IMR-90 (cell line): ENCODE data around the gene MINDY2. TPM values are rescaled to one million over a fixed set of nuclear protein-coding genes. Genes with fewer than 3 reads are reported as not detected.

Source experiments
- ATAC-seq: fragments of 200-7000 bp; cut with Tn5 transposase; 2 replicates; pipeline ENCODE4 v1.9.1; 2020; ENCODE audit warnings: low read depth, mild to moderate bottlenecking, moderate library complexity
- BruUV-seq: library from RNA; stranded (reverse); fragments of 400-500 nt; replicated peaks from 2 replicates; lab custom pipeline; 2021; lab: Mats Ljungman, UMichigan
- CTCF ChIA-PET: fragments of 300-600 bp; formaldehyde crosslinking; extraction: SDS; loops from one replicate; lab custom pipeline; 2021; ENCODE audit warnings: antibody characterized with exemption; lab: Yijun Ruan, JAX
- POLR2A ChIA-PET: fragments of 300-600 bp; sonication (Branson Sonifier 250); formaldehyde crosslinking; loops from one replicate; lab custom pipeline; 2022; ENCODE audit warnings: antibody characterized with exemption; ENCODE audit not compliant: unreplicated experiment; lab: Charles Lee
- DNase-seq: peaks from one replicate; pipeline ENCODE4 v3.0.0; 2013
- H2AFZ ChIP-seq: replicated peaks from 2 replicates; pipeline ENCODE3; 2013; ENCODE audit warnings: low read length, mild to moderate bottlenecking; ENCODE audit not compliant: poor library complexity
- H2AK5ac ChIP-seq: 2 replicates; pipeline ENCODE4 v1.6.1; 2013; ENCODE audit warnings: low read depth, low read length, inconsistent platforms
- H2AK9ac ChIP-seq: replicated peaks from 2 replicates; pipeline ENCODE3; 2013; ENCODE audit warnings: mild to moderate bottlenecking, low read depth, low read length, moderate library complexity; ENCODE audit not compliant: poor library complexity
- H2BK120ac ChIP-seq: 2 replicates; pipeline ENCODE4 v1.6.1; 2013; ENCODE audit warnings: low read depth, low read length, inconsistent platforms
- H2BK15ac ChIP-seq: 3 replicates; pipeline ENCODE4 v1.6.1; 2013; ENCODE audit warnings: low read depth, low read length, inconsistent platforms
- H2BK20ac ChIP-seq: 2 replicates; pipeline ENCODE4 v1.6.1; 2013; ENCODE audit warnings: low read depth, mild to moderate bottlenecking, inconsistent platforms, low read length, moderate library complexity
- H2BK5ac ChIP-seq: 2 replicates; pipeline ENCODE4 v1.6.1; 2013; ENCODE audit warnings: mild to moderate bottlenecking, low read depth, low read length, inconsistent platforms; ENCODE audit not compliant: poor library complexity, severe bottlenecking
- H3K14ac ChIP-seq: replicated peaks from 2 replicates; pipeline ENCODE4 v1.6.1; 2013; ENCODE audit warnings: low read depth, low read length, inconsistent platforms
- H3K18ac ChIP-seq: 2 replicates; pipeline ENCODE4 v1.6.1; 2013; ENCODE audit warnings: low read depth, low read length, control low read depth
- H3K23ac ChIP-seq: 2 replicates; pipeline ENCODE4 v1.6.1; 2013; ENCODE audit warnings: low read depth, low read length, inconsistent platforms
- H3K27ac ChIP-seq: 2 replicates; pipeline ENCODE4 v1.5.1; 2013; ENCODE audit warnings: mild to moderate bottlenecking, control low read depth, low read length; ENCODE audit not compliant: insufficient read depth
- H3K27me3 ChIP-seq: 2 replicates; pipeline ENCODE4 v1.6.1; 2013; ENCODE audit warnings: low read length; ENCODE audit not compliant: control insufficient read depth, insufficient read depth
- H3K36me3 ChIP-seq: 2 replicates; pipeline ENCODE4 v1.6.1; 2013; ENCODE audit warnings: low read length, mixed read lengths; ENCODE audit not compliant: control insufficient read depth, insufficient read depth
- H3K4ac ChIP-seq: 2 replicates; pipeline ENCODE4 v1.6.1; 2013; ENCODE audit warnings: low read depth, low read length, inconsistent platforms
- H3K4me1 ChIP-seq: 2 replicates; pipeline ENCODE4 v1.6.1; 2013; ENCODE audit warnings: low read length, mixed read lengths; ENCODE audit not compliant: control insufficient read depth, insufficient read depth
- H3K4me2 ChIP-seq: 2 replicates; pipeline ENCODE4 v1.6.1; 2013; ENCODE audit warnings: low read depth, mild to moderate bottlenecking, control low read depth, low read length, moderate library complexity
- H3K4me3 ChIP-seq: 2 replicates; pipeline ENCODE4 v1.5.1; 2013; ENCODE audit warnings: low read depth, mild to moderate bottlenecking, control low read depth, low read length, moderate library complexity; ENCODE audit not compliant: insufficient read depth
- H3K56ac ChIP-seq: 2 replicates; pipeline ENCODE4 v1.6.1; 2013; ENCODE audit warnings: low read length, inconsistent platforms; ENCODE audit not compliant: insufficient read depth; ENCODE audit errors: extremely low read depth
- H3K79me1 ChIP-seq, 2 experiments: 2 replicates each; pipeline ENCODE4 v1.6.1; 2013; ENCODE audit warnings: low read length in 2 of 2, inconsistent platforms in 1 of 2, low read depth in 1 of 2
- H3K9ac ChIP-seq: 2 replicates; pipeline ENCODE4 v1.6.1; 2013; ENCODE audit warnings: low read depth, low read length, control low read depth
- H3K9me1 ChIP-seq: 2 replicates; pipeline ENCODE4 v1.6.1; 2013; ENCODE audit warnings: low read length, inconsistent platforms; ENCODE audit not compliant: insufficient read depth
- H3K9me3 ChIP-seq: 2 replicates; pipeline ENCODE4 v1.6.1; 2013; ENCODE audit warnings: low read length; ENCODE audit not compliant: control insufficient read depth, insufficient read depth
- H4K20me1 ChIP-seq: 2 replicates; pipeline ENCODE4 v1.6.1; 2013; ENCODE audit warnings: low read length, inconsistent platforms; ENCODE audit not compliant: insufficient read depth
- H4K5ac ChIP-seq: 2 replicates; pipeline ENCODE4 v1.6.1; 2013; ENCODE audit warnings: mild to moderate bottlenecking, low read depth, low read length, control low read depth
- H4K8ac ChIP-seq, 2 experiments: 2 replicates each; pipeline ENCODE4 v1.6.1; 2013; ENCODE audit warnings: low read depth in 2 of 2, low read length in 2 of 2, control low read depth in 1 of 2, inconsistent platforms in 1 of 2
- H4K91ac ChIP-seq: 2 replicates; pipeline ENCODE4 v1.6.1; 2013; ENCODE audit warnings: low read depth, low read length, inconsistent platforms; ENCODE audit not compliant: insufficient read depth
- BHLHE40 ChIP-seq: fragments of 150-350 bp; IDR thresholded peaks from 2 replicates; pipeline ENCODE4 v1.6.1; 2016; ENCODE audit warnings: mild to moderate bottlenecking, low read depth, low read length
- CEBPB ChIP-seq: IDR thresholded peaks from 2 replicates; pipeline ENCODE4 v1.6.1; 2012; ENCODE audit warnings: low read depth, low read length, improper control_type of control experiment
- CHD1 ChIP-seq: IDR thresholded peaks from 2 replicates; pipeline ENCODE4 v1.6.1; 2012; ENCODE audit warnings: low read depth, low read length, improper control_type of control experiment
- FOS ChIP-seq: fragments of 150-350 bp; IDR thresholded peaks from 2 replicates; pipeline ENCODE4 v1.6.1; 2016; ENCODE audit warnings: low read depth, low read length
- MAZ ChIP-seq: IDR thresholded peaks from 2 replicates; pipeline ENCODE4 v1.6.1; 2012; ENCODE audit warnings: low read depth, mild to moderate bottlenecking, low read length, improper control_type of control experiment, moderate library complexity, borderline replicate concordance
- NFE2L2 ChIP-seq: fragments of 150-350 bp; IDR thresholded peaks from 2 replicates; pipeline ENCODE4 v1.6.1; 2016; ENCODE audit warnings: low read depth, mild to moderate bottlenecking, low read length
- POLR2A ChIP-seq: IDR thresholded peaks from 2 replicates; pipeline ENCODE4 v1.6.1; 2012; ENCODE audit warnings: mild to moderate bottlenecking, low read depth, low read length
- RAD21 ChIP-seq: IDR thresholded peaks from 2 replicates; pipeline ENCODE4 v1.6.1; 2012; ENCODE audit warnings: low read length, improper control_type of control experiment
- RCOR1 ChIP-seq: IDR thresholded peaks from 2 replicates; pipeline ENCODE4 v1.6.1; 2012; ENCODE audit warnings: mild to moderate bottlenecking, low read length, improper control_type of control experiment; ENCODE audit not compliant: insufficient replicate concordance
- RFX5 ChIP-seq: IDR thresholded peaks from 2 replicates; pipeline ENCODE4 v1.8.0; 2012; ENCODE audit warnings: low read depth, mild to moderate bottlenecking, low read length, moderate library complexity
- WGBS, 2 experiments: methylation state at CpG; one replicate each; pipeline versions ENCODE4 v1.1.5 to v1.1.7; 2013; ENCODE audit warnings: missing lambda C conversion rate in 2 of 2; ENCODE audit not compliant: insufficient read length in 1 of 2; ENCODE audit errors: extremely low coverage in 2 of 2; 5-methylcytosine and 5-hydroxymethylcytosine counted together
- dilution Hi-C: fragments of 300-500 bp; cut with HindIII; formaldehyde crosslinking; loops from one replicate; pipeline ENCODE4 v1.14.3; 2018; ENCODE audit warnings: low sequenced_read_pairs; ENCODE audit not compliant: unreplicated experiment
- in situ Hi-C: fragments of 300-500 bp; cut with MboI; formaldehyde crosslinking; loops from 3 replicates; pipeline ENCODE4 v1.14.3; 2019; ENCODE audit warnings: low sequenced_read_pairs, inconsistent platforms, mixed read lengths
- intact Hi-C: fragments of 100-400 bp; cut with micrococcal nuclease; formaldehyde crosslinking; loops from 2 replicates; pipeline ENCODE4 v1.10.0; 2022
- polyA plus RNA-seq, 3 experiments: library from polyadenylated mRNA; depleted of rRNA; stranded (reverse); fragments of >200 nt; gene quantifications; 2 replicates each; pipeline ENCODE4 v1.2.3, GENCODE V29; 2012; ENCODE audit warnings: low replicate concordance in 1 of 3
- total RNA-seq: library from RNA; depleted of rRNA; stranded (reverse); fragments of >200 nt; gene quantifications from 2 replicates; pipeline ENCODE4 v1.2.3, GENCODE V29; 2012
- TF ChIP-seq, protein P1 (sequence below): fragments of 150-350 bp; IDR thresholded peaks from 2 replicates; pipeline ENCODE4 v1.6.1; 2016; ENCODE audit warnings: low read depth, mild to moderate bottlenecking, low read length, moderate library complexity, borderline replicate concordance
- TF ChIP-seq, protein P2 (sequence below): conservative IDR thresholded peaks from 2 replicates; pipeline ENCODE4 v1.5.1; 2012; ENCODE audit warnings: mild to moderate bottlenecking, low read depth, low read length, improper control_type of control experiment

Gene MINDY2
- total and polyA plus RNA-seq, 2 of the 4 experiments (the other 2 are of a cell fraction): 4.0 to 9.3 TPM

DNA sequence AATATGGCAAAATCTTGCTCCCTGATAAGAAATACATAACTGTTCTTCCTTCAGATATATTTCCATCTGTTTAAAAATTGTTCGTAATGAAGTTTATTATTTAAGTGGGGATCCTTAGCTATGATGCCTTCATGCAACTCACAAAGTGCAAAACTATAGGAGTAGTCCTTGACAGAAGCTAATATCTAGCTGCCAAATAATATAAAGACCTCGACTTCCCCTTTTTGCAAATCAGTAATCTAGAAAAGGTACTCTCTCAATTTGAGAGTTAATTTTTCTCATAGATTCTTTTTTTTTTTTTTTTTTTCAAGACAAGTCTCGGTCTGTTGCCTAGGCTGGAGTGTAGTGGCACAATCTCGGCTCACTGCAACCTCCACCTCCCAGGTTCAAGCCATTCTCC is 139.4 kb downstream of the MINDY2 start:
- Histone ChIP-seq H4K8ac (no peak overlapping the region), H2AK9ac (no peak overlapping the region), H2BK120ac (no peak overlapping the region), H4K91ac (no peak overlapping the region), H4K5ac (no peak overlapping the region), H3K27ac (no peak overlapping the region), H3K56ac (no peak overlapping the region), H2BK5ac (no peak overlapping the region), H3K79me1 (peaks cover 15 to 41% of the 10 kb centered on the region in 2 experiments; a peak in 3 of 4 replicates), H2AFZ (no peak overlapping the region), H2BK20ac (no peak overlapping the region), H3K23ac (no peak overlapping the region), H3K4me3 (no peak overlapping the region), H3K27me3 (no peaks in the 10 kb centered on the region), H3K36me3 (peaks cover 11% of the 10 kb centered on the region), H3K9me3 (no peaks in the 10 kb centered on the region), H3K9ac (no peak overlapping the region), H4K20me1 (peaks cover 12% of the 10 kb centered on the region; the same call in 1 of the 2 replicates), H3K4me1 (peaks cover under 1% of the 10 kb centered on the region; the same call in 1 of the 2 replicates), H3K4ac (no peak overlapping the region), H2BK15ac (no peak overlapping the region), H2AK5ac (no peak overlapping the region), H3K4me2 (no peak overlapping the region), H3K9me1 (peaks cover 8% of the 10 kb centered on the region), H3K18ac (no peak overlapping the region), H3K14ac (no peak overlapping the region)
- no CpG with 5 or more reads among the region's 4 CpGs for WGBS, 2 experiments
- ChIA-PET POLR2A (no interaction called here), CTCF (no interaction called here)
- no peak for ATAC-seq
- BruUV-seq: no TSS peak
- TF ChIP-seq CEBPB (no peak), NFE2L2 (no peak), RFX5 (no peak), CHD1 (no peak), RCOR1 (no peak), POLR2A (no peak), FOS (no peak), RAD21 (no peak), BHLHE40 (no peak), MAZ (no peak)
- TF ChIP-seq, protein P1, sequence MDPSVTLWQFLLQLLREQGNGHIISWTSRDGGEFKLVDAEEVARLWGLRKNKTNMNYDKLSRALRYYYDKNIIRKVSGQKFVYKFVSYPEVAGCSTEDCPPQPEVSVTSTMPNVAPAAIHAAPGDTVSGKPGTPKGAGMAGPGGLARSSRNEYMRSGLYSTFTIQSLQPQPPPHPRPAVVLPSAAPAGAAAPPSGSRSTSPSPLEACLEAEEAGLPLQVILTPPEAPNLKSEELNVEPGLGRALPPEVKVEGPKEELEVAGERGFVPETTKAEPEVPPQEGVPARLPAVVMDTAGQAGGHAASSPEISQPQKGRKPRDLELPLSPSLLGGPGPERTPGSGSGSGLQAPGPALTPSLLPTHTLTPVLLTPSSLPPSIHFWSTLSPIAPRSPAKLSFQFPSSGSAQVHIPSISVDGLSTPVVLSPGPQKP: no peak
- TF ChIP-seq, protein P2, sequence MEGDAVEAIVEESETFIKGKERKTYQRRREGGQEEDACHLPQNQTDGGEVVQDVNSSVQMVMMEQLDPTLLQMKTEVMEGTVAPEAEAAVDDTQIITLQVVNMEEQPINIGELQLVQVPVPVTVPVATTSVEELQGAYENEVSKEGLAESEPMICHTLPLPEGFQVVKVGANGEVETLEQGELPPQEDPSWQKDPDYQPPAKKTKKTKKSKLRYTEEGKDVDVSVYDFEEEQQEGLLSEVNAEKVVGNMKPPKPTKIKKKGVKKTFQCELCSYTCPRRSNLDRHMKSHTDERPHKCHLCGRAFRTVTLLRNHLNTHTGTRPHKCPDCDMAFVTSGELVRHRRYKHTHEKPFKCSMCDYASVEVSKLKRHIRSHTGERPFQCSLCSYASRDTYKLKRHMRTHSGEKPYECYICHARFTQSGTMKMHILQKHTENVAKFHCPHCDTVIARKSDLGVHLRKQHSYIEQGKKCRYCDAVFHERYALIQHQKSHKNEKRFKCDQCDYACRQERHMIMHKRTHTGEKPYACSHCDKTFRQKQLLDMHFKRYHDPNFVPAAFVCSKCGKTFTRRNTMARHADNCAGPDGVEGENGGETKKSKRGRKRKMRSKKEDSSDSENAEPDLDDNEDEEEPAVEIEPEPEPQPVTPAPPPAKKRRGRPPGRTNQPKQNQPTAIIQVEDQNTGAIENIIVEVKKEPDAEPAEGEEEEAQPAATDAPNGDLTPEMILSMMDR: no peak
- no peak for DNase-seq
- in situ Hi-C loops: no loop called here
- dilution Hi-C loops: no loop called here
- intact Hi-C loops: no loop called here
